Stimulated activated CD4-positive, alpha-beta T cell treated with anti-CD3 and anti-CD28 coated beads, Interleukin-4, amount 100 ng/mL, for 1 hour (primary cell): ENCODE data around the gene ATP6V0A4.
"Not testable (repeated sequence)": the region's sequence is repeated elsewhere in the genome, so short reads cannot be mapped to it uniquely, and the experiment has no call there.

Source experiments
- DNase-seq: peaks from one replicate; pipeline ENCODE4 v3.0.0-alpha.2; 2020

Gene ATP6V0A4

GRCh38 chr7:138748666-138749065 is 49.3 kb downstream of the ATP6V0A4 start:
- no peak for DNase-seq

- no peak for DNase-seq
Measured at GRCh38 chr7:138746073-138746472, 51.9 kb downstream of the ATP6V0A4 start.

- no peak for DNase-seq
Measured at GRCh38 chr7:138745189-138745588, 52.8 kb downstream of the ATP6V0A4 start.

- no peak for DNase-seq
Measured at GRCh38 chr7:138741453-138741735, 56.6 kb downstream of the ATP6V0A4 start.

- DNase-seq: no peak
Measured at GRCh38 chr7:138739859-138740258, 58.1 kb downstream of the ATP6V0A4 start.

GRCh38 chr7:138738551-138739335 is 59.3 kb downstream of the ATP6V0A4 start:
- DNase-seq: peak; percentile 85

- no peak for DNase-seq
Measured at GRCh38 chr7:138738114-138738513, 59.9 kb downstream of the ATP6V0A4 start.

GRCh38 chr7:138735399-138735798 is 62.6 kb downstream of the ATP6V0A4 start:
- no peak for DNase-seq

- DNase-seq: not testable (repeated sequence)
Measured at GRCh38 chr7:138731733-138732132, 66.3 kb downstream of the ATP6V0A4 start.

- no peak for DNase-seq
Measured at GRCh38 chr7:138729444-138729843, 68.6 kb downstream of the ATP6V0A4 start.

- no peak for DNase-seq
Measured at GRCh38 chr7:138727336-138728099, 70.5 kb downstream of the ATP6V0A4 start.

- DNase-seq: no peak
Measured at GRCh38 chr7:138726288-138726687, 71.7 kb downstream of the ATP6V0A4 start.

- no peak for DNase-seq
Measured at GRCh38 chr7:138720286-138720685, 77.7 kb downstream of the ATP6V0A4 start.

GRCh38 chr7:138716889-138717288 is 81.1 kb downstream of the ATP6V0A4 start:
- DNase-seq: no peak

GRCh38 chr7:138713191-138713590 is 84.8 kb downstream of the ATP6V0A4 start:
- no peak for DNase-seq

- no peak for DNase-seq
Measured at GRCh38 chr7:138712652-138713051, 85.3 kb downstream of the ATP6V0A4 start.

GRCh38 chr7:138710536-138711385 is 87.2 kb downstream of the ATP6V0A4 start:
- no peak for DNase-seq

GRCh38 chr7:138705167-138705566 is 92.8 kb downstream of the ATP6V0A4 start:
- DNase-seq: no peak

- no peak for DNase-seq
Measured at GRCh38 chr7:138701537-138701923, 96.5 kb downstream of the ATP6V0A4 start.

GRCh38 chr7:138700857-138701536 is 97.0 kb downstream of the ATP6V0A4 start, which contains the start of gene SVOPL:
Gene SVOPL, minus strand, starts transcription at chr7:138701362. Its CDS starts 22,317 bp downstream, at chr7:138679045.
- no peak for DNase-seq

- DNase-seq: no peak
Measured at GRCh38 chr7:138699661-138700060, 98.3 kb downstream of the ATP6V0A4 start.

GRCh38 chr7:138698281-138698680 is 99.7 kb downstream of the ATP6V0A4 start:
- DNase-seq: no peak
